Measurements from ENCODE around the gene SLC66A3. TPM values are rescaled to one million over a fixed set of nuclear protein-coding genes. Genes with fewer than 3 reads are reported as not detected.

SLC66A3 gene
- total and polyA plus RNA-seq, 8 donors, result 12.1 to 55.1 (median 22.9) TPM; not detected in 1

DNA sequence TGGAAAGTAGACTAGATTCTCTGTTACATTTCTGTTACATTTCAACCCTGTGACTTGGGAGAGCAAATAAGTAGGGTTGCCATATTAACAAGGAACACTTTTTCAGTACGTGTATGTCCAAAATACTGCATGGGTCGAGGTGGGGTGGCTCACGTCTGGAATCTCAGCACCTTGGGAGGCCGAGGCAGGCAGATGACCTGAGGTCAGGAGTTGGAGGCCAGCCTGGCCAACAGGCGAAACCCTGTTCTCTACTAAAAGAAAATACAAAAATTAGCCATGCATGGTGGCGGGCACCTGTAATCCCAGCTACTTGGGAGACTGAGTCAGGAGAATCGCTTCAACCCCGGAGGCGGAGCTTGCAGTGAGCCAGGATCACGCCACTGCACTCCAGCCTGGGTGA lies 11.2 kb downstream of the SLC66A3 start:
- WGBS, 5 donors, result 89 to 98% (median 92%) methylated on average over 10 of the region's 10 CpGs
- H3K4me1 ChIP-seq, result peaks cover 0 to 4% (median 0%) of the 10 kb centered on the region in 4 donors
- no peak overlapping the region for H3K27ac ChIP-seq
- H3K27me3 ChIP-seq, result no peaks in the 10 kb centered on the region
- no peak overlapping the region for H3K4me3 ChIP-seq
- intact Hi-C loops (cut with DNase I; ENCODE audit: low total_unique reads), result no loop called here
- H3K36me3 ChIP-seq, result peaks cover 0 to 20% (median 16%) of the 10 kb centered on the region in 4 donors
- no peak for DNase-seq
- TF ChIP-seq POLR2AphosphoS5 (IDR thresholded peaks at IDR 0.05), result no peak
- TF ChIP-seq EP300 (IDR thresholded peaks at IDR 0.05), result no peak
- no peak for TF ChIP-seq CTCF (IDR thresholded peaks at IDR 0.05)
- no peak for TF ChIP-seq POLR2A (IDR thresholded peaks at IDR 0.05)
- no peaks in the 10 kb centered on the region for H3K9me3 ChIP-seq

DNA sequence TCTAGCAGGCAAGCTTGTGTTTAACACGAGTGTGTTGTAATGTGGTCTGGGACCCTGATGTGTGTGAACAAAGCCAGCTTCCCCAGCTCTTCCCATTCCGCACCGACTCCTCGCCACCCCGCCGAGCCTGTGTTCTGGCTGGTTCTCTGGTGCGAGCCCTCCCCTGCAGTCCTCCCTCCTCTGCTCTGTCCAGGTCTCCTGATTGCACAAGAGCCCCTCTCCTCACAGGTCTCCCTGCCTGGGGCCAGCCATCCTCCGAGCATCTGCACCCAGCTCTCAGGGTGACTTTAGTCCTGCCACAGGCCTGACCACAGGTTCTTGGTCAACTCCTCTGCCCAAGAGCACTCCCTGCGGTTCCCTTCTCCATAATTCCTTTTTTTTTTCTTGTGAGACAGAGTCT lies 13.2 kb downstream of the SLC66A3 start:
- no peak overlapping the region for H3K27ac ChIP-seq
- 83 to 89% (median 87%) methylated on average over 9 of the region's 9 CpGs for WGBS, 5 donors
- no peak for DNase-seq
- H3K27me3 ChIP-seq, result no peaks in the 10 kb centered on the region
- peaks cover 0 to 6% (median 6%) of the 10 kb centered on the region in 4 donors for H3K36me3 ChIP-seq
- peaks cover 0 to 4% (median 0%) of the 10 kb centered on the region in 4 donors for H3K4me1 ChIP-seq
- no peaks in the 10 kb centered on the region for H3K9me3 ChIP-seq
- intact Hi-C loops (cut with DNase I; ENCODE audit: low total_unique reads), result no loop called here
- no peak overlapping the region for H3K4me3 ChIP-seq
- TF ChIP-seq EP300 (IDR thresholded peaks at IDR 0.05), result no peak
- TF ChIP-seq POLR2AphosphoS5 (IDR thresholded peaks at IDR 0.05), result no peak
- TF ChIP-seq POLR2A (IDR thresholded peaks at IDR 0.05), result no peak
- no peak for TF ChIP-seq CTCF (IDR thresholded peaks at IDR 0.05)

- no peaks in the 10 kb centered on the region for H3K27me3 ChIP-seq
- 46 to 74% (median 59%) methylated on average over 13 of the region's 13 CpGs for WGBS, 5 donors
- no peaks in the 10 kb centered on the region for H3K36me3 ChIP-seq
- peak overlapping the region in 1 of 5 donors; percentile 6 for H3K27ac ChIP-seq
- TF ChIP-seq POLR2AphosphoS5 (IDR thresholded peaks at IDR 0.05), result no peak
- no peak for TF ChIP-seq CTCF (IDR thresholded peaks at IDR 0.05)
- TF ChIP-seq POLR2A (IDR thresholded peaks at IDR 0.05), result no peak
- no peak for TF ChIP-seq EP300 (IDR thresholded peaks at IDR 0.05)
- peak; percentile 40 to 42 for DNase-seq
- H3K9me3 ChIP-seq, result no peaks in the 10 kb centered on the region
- no peak overlapping the region for H3K4me3 ChIP-seq
- H3K4me1 ChIP-seq, result peaks cover 0 to 4% (median 0%) of the 10 kb centered on the region in 4 donors
- intact Hi-C loops (cut with DNase I; ENCODE audit: low total_unique reads), result no loop called here
Observed at GRCh38 chr2:11169333-11169732, 14.1 kb downstream of the SLC66A3 start.

GRCh38 chr2:11174222-11174621 lies 19.0 kb downstream of the SLC66A3 start:
- TF ChIP-seq POLR2AphosphoS5 (IDR thresholded peaks at IDR 0.05) (no peak), POLR2A (IDR thresholded peaks at IDR 0.05) (no peak), EP300 (IDR thresholded peaks at IDR 0.05) (no peak)
- no peak for DNase-seq
- intact Hi-C loops (cut with DNase I; ENCODE audit: low total_unique reads), result no loop called here
- Histone ChIP-seq H3K27me3 (no peaks in the 10 kb centered on the region), H3K27ac (peak overlapping the region in 1 of 5 donors; percentile 32), H3K4me1 (peaks cover 0 to 2% (median 0%) of the 10 kb centered on the region in 4 donors), H3K9me3 (no peaks in the 10 kb centered on the region), H3K36me3 (peaks cover 0 to 11% (median 3%) of the 10 kb centered on the region in 4 donors), H3K4me3 (no peak overlapping the region)
- WGBS, 5 donors, result 93 to 97% (median 95%) methylated on average over 9 of the region's 9 CpGs

DNA sequence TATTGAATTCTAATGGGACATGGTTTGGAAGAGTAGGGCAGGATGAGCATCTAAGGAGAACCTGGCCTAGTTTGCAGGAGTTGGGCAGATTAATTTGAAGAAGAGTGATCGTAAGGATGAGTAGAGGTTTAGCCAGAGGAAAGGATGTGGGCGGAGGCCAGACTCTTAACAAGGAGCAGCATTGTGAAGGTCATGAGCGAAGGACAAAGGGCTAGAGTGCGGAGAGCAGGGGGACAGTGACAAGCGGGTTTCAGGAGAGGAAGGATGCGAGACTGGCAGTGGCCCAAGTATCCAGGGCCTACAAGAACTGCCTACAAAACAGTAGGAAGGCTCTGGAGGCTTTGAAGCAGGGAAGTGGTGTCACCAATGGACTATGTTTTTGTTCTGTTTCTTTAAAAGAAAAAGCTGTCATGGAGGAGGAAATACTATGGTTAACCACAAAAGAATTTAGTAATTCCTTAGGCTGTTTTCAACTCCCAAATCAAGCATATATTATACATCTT lies 20.1 kb downstream of the SLC66A3 start:
- no peaks in the 10 kb centered on the region for H3K27me3 ChIP-seq
- WGBS, 5 donors, result 73 to 89% (median 84%) methylated on average over 6 of the region's 6 CpGs
- DNase-seq, result no peak
- intact Hi-C loops (cut with DNase I; ENCODE audit: low total_unique reads), result no loop called here
- H3K4me3 ChIP-seq, result no peak overlapping the region
- peaks cover 0 to 20% (median 9%) of the 10 kb centered on the region in 4 donors for H3K36me3 ChIP-seq
- no peak for TF ChIP-seq POLR2AphosphoS5 (IDR thresholded peaks at IDR 0.05)
- no peak for TF ChIP-seq CTCF (IDR thresholded peaks at IDR 0.05)
- H3K27ac ChIP-seq, result no peak overlapping the region
- no peaks in the 10 kb centered on the region for H3K4me1 ChIP-seq
- no peaks in the 10 kb centered on the region for H3K9me3 ChIP-seq
